ENCODE measurements around the gene PTCH1. TPM values are rescaled to one million over a fixed set of nuclear protein-coding genes. Genes with fewer than 3 reads are reported as not detected.

The PTCH1 gene
- polyA plus RNA-seq, 1 of the 3 experiments (the other 2 are of a cell fraction): 3.3 TPM

GRCh38 chr9:95511616-95511931 lies 5.2 kb downstream of the PTCH1 start:
- peak overlapping the region; percentile 99 for H3K4me2 ChIP-seq
- no peaks in the 10 kb centered on the region for H3K27me3 ChIP-seq (ENCODE audit: insufficient read depth)
- no peaks in the 10 kb centered on the region for H3K36me3 ChIP-seq (replicated peaks in 1 of 2; ENCODE audit: control insufficient read depth in 1 of 2, insufficient read depth in 2 of 2, low read length in 1 of 2)
- ChIA-PET POLR2A (interaction anchor here (0.6 to 2.0 kb wide), 4 partner anchors 49 to 706 kb away, joined by 3 to 9 read pairs (median 7); partner anchors contain the start of gene ERCC6L2), CTCF (interaction anchor here (0.6 to 2.0 kb wide), 4 partner anchors 51 to 706 kb away, joined by 3 to 7 read pairs (median 3); no protein-coding TSS in a partner anchor)
- H4K20me1 ChIP-seq (ENCODE audit: insufficient read depth): no peaks in the 10 kb centered on the region
- H3K4me1 ChIP-seq (ENCODE audit: control insufficient read depth in 1 of 2, insufficient read depth in 2 of 2, low read depth in 1 of 2, low read length in 1 of 2): peaks cover 11 to 21% of the 10 kb centered on the region in 2 experiments; a peak in 3 of 4 replicates
- peaks cover 13% of the 10 kb centered on the region; the same call in 1 of the 2 replicates for H3K79me2 ChIP-seq (ENCODE audit: insufficient read depth)
- no peak for DNase-seq
- peak overlapping the region; percentile 84 to 93; a peak in 3 of 4 replicates for H3K27ac ChIP-seq (ENCODE audit: low read depth in 2 of 2, low read length in 1 of 2)
- WGBS (ENCODE audit: low lambda C conversion rate): 5% methylated on average over 6 of the region's 6 CpGs
- peak overlapping the region; percentile 98 for H2AFZ ChIP-seq (ENCODE audit: low read depth)
- H3K9me2 ChIP-seq: no peaks in the 10 kb centered on the region
- TF ChIP-seq GATA2 (CRISPR knock-in tag; IDR thresholded peaks at IDR 0.05) (no peak), TCF12 (IDR thresholded peaks at IDR 0.05) (no peak), FOXJ3 (CRISPR knock-in tag; IDR thresholded peaks at IDR 0.05) (no peak), EP300 (IDR thresholded peaks at IDR 0.05; ENCODE audit: borderline replicate concordance in 1 of 2, low read depth in 1 of 2, low read length in 1 of 2) (peak in 1 of 2 experiments; percentile 17; a peak in 1 of 4 replicates), GABPA (IDR thresholded peaks at IDR 0.05; ENCODE audit: low read depth) (no peak), SIN3A (IDR thresholded peaks at IDR 0.05; ENCODE audit: borderline replicate concordance, low read depth, low read length) (no peak)
- no peaks in the 10 kb centered on the region for H3K9me3 ChIP-seq
- H3K9ac ChIP-seq: peak overlapping the region; percentile 83
- H3F3A ChIP-seq (replicated peaks; ENCODE audit: insufficient read depth): peaks cover 35% of the 10 kb centered on the region
- H3K4me3 ChIP-seq (ENCODE audit: low read depth in 2 of 2, low read length in 1 of 2): peak overlapping the region; percentile 87 to 91

- Histone ChIP-seq H3K79me2 (ENCODE audit: insufficient read depth) (peaks cover 13% of the 10 kb centered on the region; the same call in 1 of the 2 replicates), H3K4me1 (ENCODE audit: control insufficient read depth in 1 of 2, insufficient read depth in 2 of 2, low read depth in 1 of 2, low read length in 1 of 2) (peaks cover 11 to 21% of the 10 kb centered on the region in 2 experiments; a peak in 3 of 4 replicates), H3K27me3 (ENCODE audit: insufficient read depth) (no peaks in the 10 kb centered on the region), H2AFZ (ENCODE audit: low read depth) (peak overlapping the region; percentile 98), H3F3A (replicated peaks; ENCODE audit: insufficient read depth) (peaks cover 35% of the 10 kb centered on the region), H3K36me3 (replicated peaks in 1 of 2; ENCODE audit: control insufficient read depth in 1 of 2, insufficient read depth in 2 of 2, low read length in 1 of 2) (no peaks in the 10 kb centered on the region), H4K20me1 (ENCODE audit: insufficient read depth) (no peaks in the 10 kb centered on the region), H3K4me2 (peak overlapping the region; percentile 99), H3K9me3 (no peaks in the 10 kb centered on the region), H3K9me2 (no peaks in the 10 kb centered on the region), H3K9ac (peak overlapping the region; percentile 83), H3K27ac (ENCODE audit: low read depth in 2 of 2, low read length in 1 of 2) (peak overlapping the region; percentile 84 to 93), H3K4me3 (ENCODE audit: low read depth in 2 of 2, low read length in 1 of 2) (peak overlapping the region; percentile 87 to 91)
- POLR2A ChIA-PET: interaction anchor here (0.6 to 2.0 kb wide), 6 partner anchors 48 to 706 kb away, joined by 3 to 9 read pairs (median 5); partner anchors contain the start of gene ERCC6L2
- peak; percentile 91 for DNase-seq
- CTCF ChIA-PET: interaction anchor here (0.6 to 2.0 kb wide), 4 partner anchors 50 to 707 kb away, joined by 3 to 7 read pairs (median 3); no protein-coding TSS in a partner anchor
- WGBS (ENCODE audit: low lambda C conversion rate): 2% methylated on average over 50 of the region's 102 CpGs
- peak; percentile 84 for TF ChIP-seq USF2 (IDR thresholded peaks at IDR 0.05; ENCODE audit: borderline replicate concordance, low read depth, low read length)
- TF ChIP-seq TAF1 (IDR thresholded peaks at IDR 0.05; ENCODE audit: borderline replicate concordance, low read depth, low read length): peak; percentile 23; the same call in 1 of the 2 replicates
- no peak; the same call in 1 of the 2 replicates for TF ChIP-seq RAD21 (IDR thresholded peaks at IDR 0.05; ENCODE audit: low read length)
- peak; percentile 98 for TF ChIP-seq MXI1 (IDR thresholded peaks at IDR 0.05; ENCODE audit: low read depth, low read length)
- 0 out of 2 replicates have a peak, but pooled peaks have one; percentile 10 for TF ChIP-seq POLR2AphosphoS5 (IDR thresholded peaks at IDR 0.05; ENCODE audit: low read depth, low read length)
- 0 out of 2 replicates have a peak, but pooled peaks have one; percentile 7 for TF ChIP-seq TCF12 (IDR thresholded peaks at IDR 0.05)
- peak; percentile 96 for TF ChIP-seq MAX (IDR thresholded peaks at IDR 0.05; ENCODE audit: low read depth)
- TF ChIP-seq RCOR1 (IDR thresholded peaks at IDR 0.05; ENCODE audit: low read length): peak; percentile 41
- TF ChIP-seq FOXJ3 (CRISPR knock-in tag; IDR thresholded peaks at IDR 0.05): peak; percentile 30; the same call in 1 of the 2 replicates
- TF ChIP-seq IRF3 (IDR thresholded peaks at IDR 0.05; ENCODE audit: low read depth, low read length): no peak
- TF ChIP-seq SIN3A (IDR thresholded peaks at IDR 0.05; ENCODE audit: borderline replicate concordance, low read depth, low read length): peak; percentile 95; the same call in 1 of the 2 replicates
- peak; percentile 92 for TF ChIP-seq USF1 (IDR thresholded peaks at IDR 0.05; ENCODE audit: borderline replicate concordance, low read depth)
- no peak for TF ChIP-seq PBX3 (IDR thresholded peaks at IDR 0.05)
- no peak for TF ChIP-seq ELF1 (IDR thresholded peaks at IDR 0.05)
- peak; percentile 14; the same call in 1 of the 2 replicates for TF ChIP-seq GABPA (IDR thresholded peaks at IDR 0.05; ENCODE audit: low read depth)
- peak; percentile 74 for TF ChIP-seq NRF1 (IDR thresholded peaks at IDR 0.05; ENCODE audit: low read depth, low read length)
These were observed 5.8 kb downstream of the PTCH1 start for GRCh38 chr9:95510709-95511615.
